ENCODE data around the gene PRDM7. TPM values are rescaled to one million over a fixed set of nuclear protein-coding genes. Genes with fewer than 3 reads are reported as not detected.

PRDM7 gene
- total and polyA plus RNA-seq, 2 of the 4 experiments (the other 2 are of a cell fraction) = not detected

- no peak for TF ChIP-seq CTCF (conservative IDR thresholded peaks at IDR 0.05; ENCODE audit: low read depth, low read length)
Observed at GRCh38 chr16:90037276-90037675, 39.9 kb downstream of the PRDM7 start (continued).

GRCh38 chr16:90035902-90036301 is 41.2 kb downstream of the PRDM7 start:
- ATAC-seq (ENCODE audit: low read depth) (no peak), DNase-seq (no peak)
- Histone ChIP-seq H4K20me1 (ENCODE audit: insufficient read depth, low read length) (peaks cover 18% of the 10 kb centered on the region), H3K4ac (ENCODE audit: low read depth, low read length) (no peak overlapping the region), H3K27ac (ENCODE audit: insufficient read depth, low read length) (no peak overlapping the region), H3K4me2 (ENCODE audit: low read depth, low read length) (no peak overlapping the region), H2BK120ac (ENCODE audit: low read depth, low read length) (no peak overlapping the region), H2AFZ (replicated peaks; ENCODE audit: low read length, poor library complexity) (no peak overlapping the region), H3K18ac (ENCODE audit: low read depth, low read length) (no peak overlapping the region), H3K4me1 (ENCODE audit: control insufficient read depth, insufficient read depth, low read length) (no peaks in the 10 kb centered on the region), H2BK20ac (ENCODE audit: low read depth, low read length) (no peak overlapping the region), H2BK15ac (ENCODE audit: low read depth, low read length) (no peak overlapping the region), H2AK9ac (replicated peaks; ENCODE audit: low read depth, low read length, poor library complexity) (no peak overlapping the region), H2AK5ac (ENCODE audit: low read depth, low read length) (no peak overlapping the region), H3K4me3 (ENCODE audit: insufficient read depth, low read depth, low read length) (no peak overlapping the region), H3K9me3 (ENCODE audit: control insufficient read depth, insufficient read depth, low read length) (no peaks in the 10 kb centered on the region), H3K36me3 (ENCODE audit: control insufficient read depth, insufficient read depth, low read length) (peaks cover 59% of the 10 kb centered on the region), H3K14ac (replicated peaks; ENCODE audit: low read depth, low read length) (no peak overlapping the region), H2BK5ac (ENCODE audit: low read depth, low read length, poor library complexity, severe bottlenecking) (no peak overlapping the region), H3K9me1 (ENCODE audit: insufficient read depth, low read length) (peaks cover 11% of the 10 kb centered on the region), H3K9ac (ENCODE audit: low read depth, low read length) (no peak overlapping the region), H3K56ac (ENCODE audit: extremely low read depth, insufficient read depth, low read length) (no peak overlapping the region), H3K79me1 (ENCODE audit: low read depth in 1 of 2, low read length in 2 of 2) (peaks cover 0 to 10% of the 10 kb centered on the region in 2 experiments; a peak in 2 of 4 replicates), H3K27me3 (ENCODE audit: control insufficient read depth, insufficient read depth, low read length) (no peaks in the 10 kb centered on the region), H4K8ac (ENCODE audit: low read depth in 2 of 2, low read length in 2 of 2) (no peak overlapping the region), H4K5ac (ENCODE audit: low read depth, low read length) (no peak overlapping the region), H3K23ac (ENCODE audit: low read depth, low read length) (no peak overlapping the region), H4K91ac (ENCODE audit: insufficient read depth, low read depth, low read length) (no peak overlapping the region)
- dilution Hi-C loops (cut with HindIII; ENCODE audit: low sequenced_read_pairs, unreplicated experiment) (no loop called here), intact Hi-C loops (cut with micrococcal nuclease) (no loop called here), in situ Hi-C loops (cut with MboI; ENCODE audit: low sequenced_read_pairs) (no loop called here)
- POLR2A ChIA-PET (ENCODE audit: unreplicated experiment) = no interaction called here
- CTCF ChIA-PET = interaction anchor here (1.1 kb wide), 1 partner anchor 17 kb away, joined by 3 read pairs; the partner anchor contains the start of gene DBNDD1
- no TSS peak for BruUV-seq (replicated peaks)
- TF ChIP-seq CEBPB (IDR thresholded peaks at IDR 0.05; ENCODE audit: low read depth, low read length) (no peak), RAD21 (IDR thresholded peaks at IDR 0.05; ENCODE audit: low read length) (no peak), SMC3 (IDR thresholded peaks at IDR 0.05; ENCODE audit: low read depth, low read length) (no peak), MXI1 (IDR thresholded peaks at IDR 0.05; ENCODE audit: borderline replicate concordance, low read depth, low read length) (no peak)
- TF ChIP-seq, protein P1, sequence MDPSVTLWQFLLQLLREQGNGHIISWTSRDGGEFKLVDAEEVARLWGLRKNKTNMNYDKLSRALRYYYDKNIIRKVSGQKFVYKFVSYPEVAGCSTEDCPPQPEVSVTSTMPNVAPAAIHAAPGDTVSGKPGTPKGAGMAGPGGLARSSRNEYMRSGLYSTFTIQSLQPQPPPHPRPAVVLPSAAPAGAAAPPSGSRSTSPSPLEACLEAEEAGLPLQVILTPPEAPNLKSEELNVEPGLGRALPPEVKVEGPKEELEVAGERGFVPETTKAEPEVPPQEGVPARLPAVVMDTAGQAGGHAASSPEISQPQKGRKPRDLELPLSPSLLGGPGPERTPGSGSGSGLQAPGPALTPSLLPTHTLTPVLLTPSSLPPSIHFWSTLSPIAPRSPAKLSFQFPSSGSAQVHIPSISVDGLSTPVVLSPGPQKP (IDR thresholded peaks at IDR 0.05; ENCODE audit: borderline replicate concordance, low read depth, low read length) = no peak
- 67% methylated on average over 2 of the region's 5 CpGs; no CpG with 5 or more reads in 1 of the 2 experiments for WGBS, 2 experiments (ENCODE audit: extremely low coverage in 2 of 2, insufficient read length in 1 of 2)

All from IMR-90 (cell line).